ENCODE measurements around the gene FAM53B.
A peak's percentile ranks its signal among the peaks of the same experiment; 100 is the strongest.

The FAM53B gene

DNA sequence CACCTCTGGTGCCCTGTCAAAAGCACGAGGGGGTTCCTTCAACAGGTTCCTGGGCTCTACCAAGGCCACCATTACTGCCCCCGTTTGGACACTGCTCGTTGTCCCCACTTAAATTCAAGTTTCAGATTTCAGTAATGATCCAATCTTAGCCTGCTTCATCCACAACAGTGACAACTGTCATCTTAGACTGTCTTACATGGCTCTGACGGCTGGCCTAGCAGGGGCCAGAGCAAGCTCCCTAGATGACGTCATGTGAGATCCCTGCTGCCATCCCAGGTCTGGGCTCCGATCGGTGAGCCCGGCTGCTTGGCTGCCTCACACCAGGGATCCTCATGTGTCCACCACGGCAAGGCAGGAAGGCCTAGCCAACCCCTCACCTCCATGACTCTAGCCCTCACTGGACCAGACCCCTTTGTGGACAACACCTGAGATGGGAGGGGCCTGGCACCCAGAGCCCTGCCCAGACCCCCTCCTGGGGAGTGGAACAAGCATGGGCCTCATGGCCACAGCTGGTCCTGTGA is 82.5 kb downstream of the FAM53B start:
- ChIA-PET POLR2A (no interaction called here), CTCF (no interaction called here)
- H3K36me3 ChIP-seq (ENCODE audit: control insufficient read depth in 2 of 2, insufficient read depth in 1 of 2, low read length in 2 of 2) = peaks cover 0 to 7% of the 10 kb centered on the region in 2 experiments; a peak in 2 of 3 replicates
- TF ChIP-seq RBAK (tag by site-specific recombination; IDR thresholded peaks at IDR 0.05) = no peak
- no peak for TF ChIP-seq ZNF558 (tag by site-specific recombination; IDR thresholded peaks at IDR 0.05)
- TF ChIP-seq FEZF1 (tag by site-specific recombination; IDR thresholded peaks at IDR 0.05) = no peak
- TF ChIP-seq MZF1 (tag by site-specific recombination; IDR thresholded peaks at IDR 0.05; ENCODE audit: borderline replicate concordance) = no peak
- no peak for TF ChIP-seq ZNF549 (tag by site-specific recombination; IDR thresholded peaks at IDR 0.05)
- TF ChIP-seq KLF1 (tag by site-specific recombination; IDR thresholded peaks at IDR 0.05) = no peak
- TF ChIP-seq ZNF433 (tag by site-specific recombination; IDR thresholded peaks at IDR 0.05; ENCODE audit: low read depth) = no peak
- peak; percentile 17; the same call in 1 of the 2 replicates for TF ChIP-seq ZIC2 (tag by site-specific recombination; IDR thresholded peaks at IDR 0.05)
- H3K9me3 ChIP-seq (ENCODE audit: control insufficient read depth, insufficient read depth, low read depth, low read length) = no peaks in the 10 kb centered on the region
- no peaks in the 10 kb centered on the region for H3K4me1 ChIP-seq (ENCODE audit: control insufficient read depth, insufficient read depth, low read length)
- H3K4me3 ChIP-seq (ENCODE audit: low read depth, low read length) = no peak overlapping the region
- H3K27ac ChIP-seq (ENCODE audit: extremely low read depth, low read depth, low read length) = no peak overlapping the region

DNA sequence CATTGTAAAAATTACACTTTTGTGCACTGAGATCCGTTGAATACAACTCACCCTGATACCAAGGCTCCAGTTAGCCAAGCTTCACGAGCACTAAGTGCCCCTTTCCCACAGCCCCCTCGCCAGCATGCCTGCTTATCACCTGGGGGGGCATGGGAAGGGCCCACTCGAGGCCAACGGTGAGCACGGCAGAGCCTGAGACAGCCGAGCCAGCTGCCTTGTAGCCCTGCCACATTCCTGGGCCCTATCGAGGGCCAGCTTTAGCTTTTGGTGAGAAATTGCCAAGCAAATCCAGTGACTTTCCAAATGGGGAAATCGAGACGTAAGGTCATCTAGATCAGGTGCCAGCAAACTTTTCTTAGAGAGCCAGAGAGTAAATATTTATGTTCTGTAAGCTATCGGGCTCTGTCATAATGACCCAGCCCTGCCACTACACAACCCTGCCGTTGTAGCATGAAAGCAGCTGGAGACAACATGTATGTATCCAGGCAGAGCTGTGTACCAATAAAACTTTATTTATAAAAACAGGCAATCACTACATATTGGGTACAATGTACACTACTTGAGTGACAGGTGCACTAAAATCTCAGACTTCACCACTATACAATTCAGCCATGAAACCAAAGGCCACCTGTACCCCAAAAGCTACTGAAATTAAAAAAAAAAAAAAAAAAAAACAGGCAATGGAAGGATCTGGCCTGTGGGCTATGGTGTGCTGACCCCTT is 83.6 kb downstream of the FAM53B start:
- ChIA-PET CTCF (interaction anchor here (0.6 to 0.7 kb wide), 3 partner anchors 11 to 51 kb away, joined by 3 read pairs; no protein-coding TSS in a partner anchor), POLR2A (no interaction called here)
- no peak overlapping the region for H3K4me3 ChIP-seq (ENCODE audit: low read depth, low read length)
- TF ChIP-seq ZNF626 (tag by site-specific recombination; IDR thresholded peaks at IDR 0.05) (no peak), ZNF155 (tag by site-specific recombination; IDR thresholded peaks at IDR 0.05) (no peak), BCL11A (tag by site-specific recombination; IDR thresholded peaks at IDR 0.05; ENCODE audit: low read depth) (no peak), ZBTB17 (tag by site-specific recombination; IDR thresholded peaks at IDR 0.05) (no peak), IKZF3 (tag by site-specific recombination; IDR thresholded peaks at IDR 0.05) (no peak)
- TF ChIP-seq, protein P1, sequence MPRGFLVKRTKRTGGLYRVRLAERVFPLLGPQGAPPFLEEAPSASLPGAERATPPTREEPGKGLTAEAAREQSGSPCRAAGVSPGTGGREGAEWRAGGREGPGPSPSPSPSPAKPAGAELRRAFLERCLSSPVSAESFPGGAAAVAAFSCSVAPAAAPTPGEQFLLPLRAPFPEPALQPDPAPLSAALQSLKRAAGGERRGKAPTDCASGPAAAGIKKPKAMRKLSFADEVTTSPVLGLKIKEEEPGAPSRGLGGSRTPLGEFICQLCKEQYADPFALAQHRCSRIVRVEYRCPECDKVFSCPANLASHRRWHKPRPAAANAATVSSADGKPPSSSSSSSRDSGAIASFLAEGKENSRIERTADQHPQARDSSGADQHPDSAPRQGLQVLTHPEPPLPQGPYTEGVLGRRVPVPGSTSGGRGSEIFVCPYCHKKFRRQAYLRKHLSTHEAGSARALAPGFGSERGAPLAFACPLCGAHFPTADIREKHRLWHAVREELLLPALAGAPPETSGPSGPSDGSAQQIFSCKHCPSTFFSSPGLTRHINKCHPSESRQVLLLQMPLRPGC (tag by site-specific recombination; IDR thresholded peaks at IDR 0.05) = no peak
- no peaks in the 10 kb centered on the region for H3K9me3 ChIP-seq (ENCODE audit: control insufficient read depth, insufficient read depth, low read depth, low read length)
- H3K27ac ChIP-seq (ENCODE audit: extremely low read depth, low read depth, low read length) = no peak overlapping the region
- no peaks in the 10 kb centered on the region for H3K4me1 ChIP-seq (ENCODE audit: control insufficient read depth, insufficient read depth, low read length)
- H3K36me3 ChIP-seq (ENCODE audit: control insufficient read depth in 2 of 2, insufficient read depth in 1 of 2, low read length in 2 of 2) = peaks cover 0 to 16% of the 10 kb centered on the region in 2 experiments; a peak in 2 of 3 replicates

DNA sequence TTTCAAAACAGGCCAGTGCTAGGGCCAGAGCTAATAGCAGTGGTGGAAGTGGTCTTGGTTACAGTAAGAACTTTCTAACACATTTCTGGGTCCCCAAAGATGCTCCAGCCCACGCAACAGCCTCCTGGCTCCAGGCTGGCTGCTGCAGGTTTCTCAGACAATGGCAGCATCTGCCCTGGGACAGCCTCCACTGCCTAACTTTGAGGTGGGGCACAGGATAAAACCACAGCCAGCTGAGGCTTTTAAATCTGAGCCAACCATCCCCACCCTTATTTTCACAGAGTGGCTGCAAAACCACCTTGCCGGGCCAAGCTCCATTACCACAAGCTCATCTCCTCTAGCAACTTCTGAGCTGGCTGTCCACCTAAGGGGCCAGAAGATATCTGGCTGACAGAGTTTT is 84.8 kb downstream of the FAM53B start:
- Histone ChIP-seq H3K27ac (ENCODE audit: extremely low read depth, low read depth, low read length) (no peak overlapping the region), H3K4me1 (ENCODE audit: control insufficient read depth, insufficient read depth, low read length) (no peaks in the 10 kb centered on the region), H3K9me3 (ENCODE audit: control insufficient read depth, insufficient read depth, low read depth, low read length) (no peaks in the 10 kb centered on the region), H3K4me3 (ENCODE audit: low read depth, low read length) (no peak overlapping the region), H3K36me3 (ENCODE audit: control insufficient read depth in 2 of 2, insufficient read depth in 1 of 2, low read length in 2 of 2) (peaks cover 0 to 19% of the 10 kb centered on the region in 2 experiments; a peak in 2 of 3 replicates)
- ChIA-PET POLR2A (no interaction called here), CTCF (no interaction called here)
- TF ChIP-seq ZNF239 (tag by site-specific recombination; IDR thresholded peaks at IDR 0.05) = no peak
- TF ChIP-seq, protein P2, sequence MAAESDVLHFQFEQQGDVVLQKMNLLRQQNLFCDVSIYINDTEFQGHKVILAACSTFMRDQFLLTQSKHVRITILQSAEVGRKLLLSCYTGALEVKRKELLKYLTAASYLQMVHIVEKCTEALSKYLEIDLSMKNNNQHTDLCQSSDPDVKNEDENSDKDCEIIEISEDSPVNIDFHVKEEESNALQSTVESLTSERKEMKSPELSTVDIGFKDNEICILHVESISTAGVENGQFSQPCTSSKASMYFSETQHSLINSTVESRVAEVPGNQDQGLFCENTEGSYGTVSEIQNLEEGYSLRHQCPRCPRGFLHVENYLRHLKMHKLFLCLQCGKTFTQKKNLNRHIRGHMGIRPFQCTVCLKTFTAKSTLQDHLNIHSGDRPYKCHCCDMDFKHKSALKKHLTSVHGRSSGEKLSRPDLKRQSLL (tag by site-specific recombination; IDR thresholded peaks at IDR 0.05) = no peak
- no peak for TF ChIP-seq FEZF1 (tag by site-specific recombination; IDR thresholded peaks at IDR 0.05)
- TF ChIP-seq ZNF157 (tag by site-specific recombination; IDR thresholded peaks at IDR 0.05) = no peak
- no peak for TF ChIP-seq ZNF610 (tag by site-specific recombination; IDR thresholded peaks at IDR 0.05; ENCODE audit: borderline replicate concordance)
- TF ChIP-seq, protein P3, sequence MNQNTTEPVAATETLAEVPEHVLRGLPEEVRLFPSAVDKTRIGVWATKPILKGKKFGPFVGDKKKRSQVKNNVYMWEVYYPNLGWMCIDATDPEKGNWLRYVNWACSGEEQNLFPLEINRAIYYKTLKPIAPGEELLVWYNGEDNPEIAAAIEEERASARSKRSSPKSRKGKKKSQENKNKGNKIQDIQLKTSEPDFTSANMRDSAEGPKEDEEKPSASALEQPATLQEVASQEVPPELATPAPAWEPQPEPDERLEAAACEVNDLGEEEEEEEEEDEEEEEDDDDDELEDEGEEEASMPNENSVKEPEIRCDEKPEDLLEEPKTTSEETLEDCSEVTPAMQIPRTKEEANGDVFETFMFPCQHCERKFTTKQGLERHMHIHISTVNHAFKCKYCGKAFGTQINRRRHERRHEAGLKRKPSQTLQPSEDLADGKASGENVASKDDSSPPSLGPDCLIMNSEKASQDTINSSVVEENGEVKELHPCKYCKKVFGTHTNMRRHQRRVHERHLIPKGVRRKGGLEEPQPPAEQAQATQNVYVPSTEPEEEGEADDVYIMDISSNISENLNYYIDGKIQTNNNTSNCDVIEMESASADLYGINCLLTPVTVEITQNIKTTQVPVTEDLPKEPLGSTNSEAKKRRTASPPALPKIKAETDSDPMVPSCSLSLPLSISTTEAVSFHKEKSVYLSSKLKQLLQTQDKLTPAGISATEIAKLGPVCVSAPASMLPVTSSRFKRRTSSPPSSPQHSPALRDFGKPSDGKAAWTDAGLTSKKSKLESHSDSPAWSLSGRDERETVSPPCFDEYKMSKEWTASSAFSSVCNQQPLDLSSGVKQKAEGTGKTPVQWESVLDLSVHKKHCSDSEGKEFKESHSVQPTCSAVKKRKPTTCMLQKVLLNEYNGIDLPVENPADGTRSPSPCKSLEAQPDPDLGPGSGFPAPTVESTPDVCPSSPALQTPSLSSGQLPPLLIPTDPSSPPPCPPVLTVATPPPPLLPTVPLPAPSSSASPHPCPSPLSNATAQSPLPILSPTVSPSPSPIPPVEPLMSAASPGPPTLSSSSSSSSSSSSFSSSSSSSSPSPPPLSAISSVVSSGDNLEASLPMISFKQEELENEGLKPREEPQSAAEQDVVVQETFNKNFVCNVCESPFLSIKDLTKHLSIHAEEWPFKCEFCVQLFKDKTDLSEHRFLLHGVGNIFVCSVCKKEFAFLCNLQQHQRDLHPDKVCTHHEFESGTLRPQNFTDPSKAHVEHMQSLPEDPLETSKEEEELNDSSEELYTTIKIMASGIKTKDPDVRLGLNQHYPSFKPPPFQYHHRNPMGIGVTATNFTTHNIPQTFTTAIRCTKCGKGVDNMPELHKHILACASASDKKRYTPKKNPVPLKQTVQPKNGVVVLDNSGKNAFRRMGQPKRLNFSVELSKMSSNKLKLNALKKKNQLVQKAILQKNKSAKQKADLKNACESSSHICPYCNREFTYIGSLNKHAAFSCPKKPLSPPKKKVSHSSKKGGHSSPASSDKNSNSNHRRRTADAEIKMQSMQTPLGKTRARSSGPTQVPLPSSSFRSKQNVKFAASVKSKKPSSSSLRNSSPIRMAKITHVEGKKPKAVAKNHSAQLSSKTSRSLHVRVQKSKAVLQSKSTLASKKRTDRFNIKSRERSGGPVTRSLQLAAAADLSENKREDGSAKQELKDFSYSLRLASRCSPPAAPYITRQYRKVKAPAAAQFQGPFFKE (tag by site-specific recombination; IDR thresholded peaks at IDR 0.05; ENCODE audit: borderline replicate concordance) = no peak
- no peak for TF ChIP-seq KLF7 (tag by site-specific recombination; IDR thresholded peaks at IDR 0.05; ENCODE audit: borderline replicate concordance)
- no peak for TF ChIP-seq ZBTB48 (tag by site-specific recombination; IDR thresholded peaks at IDR 0.05)
- TF ChIP-seq ZNF174 (tag by site-specific recombination; IDR thresholded peaks at IDR 0.05) = no peak
- no peak for TF ChIP-seq ZNF311 (tag by site-specific recombination; IDR thresholded peaks at IDR 0.05; ENCODE audit: borderline replicate concordance)
